Glutamatergic neuron (in vitro differentiated cells): Measurements from ENCODE around the gene TRIM77. TPM values are rescaled to one million over a fixed set of nuclear protein-coding genes. Genes with fewer than 3 reads are reported as not detected.
"Not testable (repeated sequence)": the region's sequence is repeated elsewhere in the genome, so short reads cannot be mapped to it uniquely, and the experiment has no call there.

Source experiments
- DNase-seq: peaks from one replicate; pipeline ENCODE4 v3.0.0; 2022
- H3K27ac Mint-ChIP-seq: one replicate; pipeline ENCODE4 v1.8.0; 2020; ENCODE audit warnings: mild to moderate bottlenecking, mixed read lengths, inconsistent platforms; ENCODE audit not compliant: unreplicated experiment
- H3K27me3 Mint-ChIP-seq: one replicate; pipeline ENCODE4 v1.8.0; 2020; ENCODE audit warnings: mild to moderate bottlenecking, moderate library complexity, mixed read lengths, inconsistent platforms; ENCODE audit not compliant: unreplicated experiment
- H3K36me3 Mint-ChIP-seq: one replicate; pipeline ENCODE4 v1.8.0; 2020; ENCODE audit warnings: mild to moderate bottlenecking, mixed read lengths, inconsistent platforms; ENCODE audit not compliant: unreplicated experiment
- H3K4me1 Mint-ChIP-seq: one replicate; pipeline ENCODE4 v1.8.0; 2020; ENCODE audit warnings: mild to moderate bottlenecking, low read depth, mixed read lengths, inconsistent platforms; ENCODE audit not compliant: unreplicated experiment
- H3K4me3 Mint-ChIP-seq: one replicate; pipeline ENCODE4 v1.8.0; 2020; ENCODE audit warnings: mild to moderate bottlenecking, mixed read lengths, inconsistent platforms; ENCODE audit not compliant: unreplicated experiment
- H3K9me3 Mint-ChIP-seq: one replicate; pipeline ENCODE4 v1.8.0; 2020; ENCODE audit warnings: mild to moderate bottlenecking, moderate library complexity, mixed read lengths, inconsistent platforms; ENCODE audit not compliant: unreplicated experiment
- long read RNA-seq: library from polyadenylated mRNA; unstranded; transcript quantifications from one replicate; pipeline ENCODE4 v2.0.0, GENCODE V29; 2020; ENCODE audit not compliant: unreplicated experiment
- total RNA-seq: library from RNA; stranded (reverse); fragmentation: NEBNext Ultra II Directional; extraction: Animal tissue kit (Norgen Biotek cat#: 25700); gene quantifications from one replicate; pipeline ENCODE4 v1.2.1, GENCODE V29; 2021; ENCODE audit not compliant: unreplicated experiment
- TF ChIP-seq, protein P1 (sequence below): fragments of 200-600 bp; sonication (generic); IDR thresholded peaks from one replicate; pipeline ENCODE4 v1.5.0; 2021; ENCODE audit not compliant: partially characterized antibody, unreplicated experiment

The TRIM77 gene, protein sequence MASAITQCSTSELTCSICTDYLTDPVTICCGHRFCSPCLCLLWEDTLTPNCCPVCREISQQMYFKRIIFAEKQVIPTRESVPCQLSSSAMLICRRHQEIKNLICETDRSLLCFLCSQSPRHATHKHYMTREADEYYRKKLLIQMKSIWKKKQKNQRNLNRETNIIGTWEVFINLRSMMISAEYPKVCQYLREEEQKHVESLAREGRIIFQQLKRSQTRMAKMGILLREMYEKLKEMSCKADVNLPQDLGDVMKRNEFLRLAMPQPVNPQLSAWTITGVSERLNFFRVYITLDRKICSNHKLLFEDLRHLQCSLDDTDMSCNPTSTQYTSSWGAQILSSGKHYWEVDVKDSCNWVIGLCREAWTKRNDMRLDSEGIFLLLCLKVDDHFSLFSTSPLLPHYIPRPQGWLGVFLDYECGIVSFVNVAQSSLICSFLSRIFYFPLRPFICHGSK
- not detected for total RNA-seq
- long read RNA-seq, result 0 reads

DNA sequence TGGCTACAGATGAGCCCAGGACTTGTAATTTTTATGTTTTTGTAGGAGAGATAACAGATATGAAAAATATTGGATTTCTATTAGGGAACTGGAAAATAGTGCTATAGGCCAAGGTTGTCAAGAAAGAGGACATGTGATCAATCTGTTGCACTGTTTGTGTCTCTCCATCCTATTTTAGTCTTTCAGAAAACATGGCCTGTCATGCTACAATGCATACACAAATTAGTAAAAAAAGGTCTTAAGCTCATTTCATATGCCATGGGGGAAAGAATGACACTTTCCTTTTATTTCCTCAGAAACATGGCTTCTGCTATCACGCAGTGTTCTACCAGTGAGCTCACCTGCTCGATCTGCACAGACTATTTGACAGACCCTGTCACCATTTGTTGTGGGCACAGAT lies at the start of gene TRIM77:
TRIM77 (plus strand) TSS at position 301 of the 400 bp plus-strand sequence; CDS start at position 301, 0 bp downstream.
- not testable (repeated sequence) for H3K4me3 Mint-ChIP-seq, H3K36me3 Mint-ChIP-seq, H3K27ac Mint-ChIP-seq, H3K4me1 Mint-ChIP-seq, H3K27me3 Mint-ChIP-seq, DNase-seq, H3K9me3 Mint-ChIP-seq

DNA sequence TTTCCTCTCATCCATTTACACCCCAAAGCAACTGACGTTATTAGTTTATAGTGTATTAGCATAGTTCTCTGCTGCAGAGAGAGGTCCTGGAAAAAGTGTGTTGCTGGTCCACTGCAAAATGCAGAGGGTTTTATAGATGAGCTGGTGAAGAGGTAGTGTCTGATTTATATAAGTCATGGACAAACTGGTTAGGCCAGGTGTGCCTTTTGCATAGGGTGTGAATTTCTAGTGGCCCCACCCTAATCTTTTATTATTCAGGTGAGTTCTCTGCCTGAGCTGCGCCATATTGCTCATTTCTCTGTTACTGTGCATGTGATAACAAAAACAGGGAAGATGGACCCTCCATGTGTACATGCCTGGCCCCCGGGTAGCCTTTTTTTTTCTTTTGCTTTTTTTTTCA lies 43.1 kb upstream of the TRIM77 start:
- Mint-ChIP-seq H3K27ac (no peak overlapping the region), H3K4me3 (no peak overlapping the region), H3K27me3 (no peaks in the 10 kb centered on the region), H3K9me3 (no peaks in the 10 kb centered on the region), H3K4me1 (peaks cover 6% of the 10 kb centered on the region), H3K36me3 (no peaks in the 10 kb centered on the region)
- TF ChIP-seq, protein P1, sequence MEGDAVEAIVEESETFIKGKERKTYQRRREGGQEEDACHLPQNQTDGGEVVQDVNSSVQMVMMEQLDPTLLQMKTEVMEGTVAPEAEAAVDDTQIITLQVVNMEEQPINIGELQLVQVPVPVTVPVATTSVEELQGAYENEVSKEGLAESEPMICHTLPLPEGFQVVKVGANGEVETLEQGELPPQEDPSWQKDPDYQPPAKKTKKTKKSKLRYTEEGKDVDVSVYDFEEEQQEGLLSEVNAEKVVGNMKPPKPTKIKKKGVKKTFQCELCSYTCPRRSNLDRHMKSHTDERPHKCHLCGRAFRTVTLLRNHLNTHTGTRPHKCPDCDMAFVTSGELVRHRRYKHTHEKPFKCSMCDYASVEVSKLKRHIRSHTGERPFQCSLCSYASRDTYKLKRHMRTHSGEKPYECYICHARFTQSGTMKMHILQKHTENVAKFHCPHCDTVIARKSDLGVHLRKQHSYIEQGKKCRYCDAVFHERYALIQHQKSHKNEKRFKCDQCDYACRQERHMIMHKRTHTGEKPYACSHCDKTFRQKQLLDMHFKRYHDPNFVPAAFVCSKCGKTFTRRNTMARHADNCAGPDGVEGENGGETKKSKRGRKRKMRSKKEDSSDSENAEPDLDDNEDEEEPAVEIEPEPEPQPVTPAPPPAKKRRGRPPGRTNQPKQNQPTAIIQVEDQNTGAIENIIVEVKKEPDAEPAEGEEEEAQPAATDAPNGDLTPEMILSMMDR, result no peak
- no peak for DNase-seq

DNA sequence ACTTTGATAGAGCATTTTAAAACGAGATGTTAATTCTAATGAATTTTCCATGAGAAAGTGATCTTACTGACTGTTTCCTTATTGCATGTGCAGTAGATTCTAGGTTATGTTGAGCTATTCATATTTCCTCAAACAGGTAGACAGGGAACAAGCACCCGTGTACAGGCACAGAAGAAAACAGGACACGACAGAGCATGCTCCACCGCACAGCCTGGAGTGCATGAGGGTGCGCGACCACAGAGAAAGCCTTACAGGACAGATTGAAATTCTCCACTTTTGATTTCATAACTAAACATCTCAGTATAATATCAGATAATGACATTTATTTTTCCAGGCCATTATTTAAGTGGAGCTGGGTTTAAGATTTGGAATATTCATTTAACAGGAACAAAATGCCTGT lies 41.9 kb upstream of the TRIM77 start:
- not testable (repeated sequence) for H3K27ac Mint-ChIP-seq, H3K4me3 Mint-ChIP-seq, H3K9me3 Mint-ChIP-seq, H3K36me3 Mint-ChIP-seq, DNase-seq, H3K4me1 Mint-ChIP-seq, H3K27me3 Mint-ChIP-seq

DNA sequence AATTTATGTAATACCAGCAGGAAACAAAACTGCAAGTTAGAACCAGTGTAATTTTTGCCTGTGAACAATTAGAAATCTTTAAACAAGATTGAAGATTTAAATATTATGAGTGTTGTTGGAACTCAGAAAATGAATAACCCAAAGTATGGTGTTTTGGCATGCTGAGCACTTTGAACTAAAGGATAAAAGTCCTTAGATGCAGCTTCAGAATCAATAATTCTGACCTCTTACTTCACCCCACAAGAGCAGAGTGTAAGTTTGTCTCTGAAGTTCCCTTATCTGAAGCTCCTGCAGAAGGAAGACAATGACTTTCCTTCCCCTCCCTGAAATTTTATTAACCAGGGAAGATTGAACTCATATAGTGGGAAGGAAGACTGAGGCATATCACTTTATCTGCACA lies 40.5 kb upstream of the TRIM77 start:
- H3K27me3 Mint-ChIP-seq, H3K27ac Mint-ChIP-seq, H3K9me3 Mint-ChIP-seq, H3K4me3 Mint-ChIP-seq, H3K36me3 Mint-ChIP-seq, H3K4me1 Mint-ChIP-seq, DNase-seq: not testable (repeated sequence)

DNA sequence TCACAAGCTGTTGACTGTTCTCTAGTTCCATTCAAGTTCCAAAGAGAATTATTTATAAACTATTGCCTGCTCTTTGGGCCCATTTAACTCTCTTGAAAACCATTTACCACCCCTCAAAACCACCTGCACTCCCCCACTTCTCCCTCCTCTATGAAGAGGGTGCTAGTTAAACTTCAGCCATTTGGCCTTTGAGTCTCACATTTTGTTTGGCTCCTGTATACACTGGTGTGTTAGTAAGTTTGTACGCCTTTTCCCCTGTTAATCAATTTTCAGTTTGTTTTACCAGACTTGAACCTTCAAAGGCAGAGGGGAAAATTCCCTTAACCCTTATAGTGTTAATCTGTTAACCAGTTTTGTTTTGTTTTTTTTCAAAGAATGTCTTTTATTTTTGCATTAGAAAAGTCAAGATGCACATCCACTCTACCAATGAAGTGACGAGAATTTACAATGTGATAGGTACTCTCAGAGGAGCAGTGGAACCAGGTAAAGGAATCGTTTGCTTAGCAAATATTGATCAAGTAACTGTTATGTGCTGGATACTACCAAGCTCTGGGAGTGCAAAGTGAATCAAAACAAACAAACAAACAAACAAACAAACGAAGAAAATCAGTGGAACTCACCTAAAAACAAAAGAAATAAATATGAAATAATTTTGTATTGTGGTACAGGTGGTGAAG lies 40.0 kb upstream of the TRIM77 start:
- H3K9me3 Mint-ChIP-seq, H3K27me3 Mint-ChIP-seq, H3K4me3 Mint-ChIP-seq, H3K36me3 Mint-ChIP-seq, DNase-seq, H3K27ac Mint-ChIP-seq, H3K4me1 Mint-ChIP-seq: not testable (repeated sequence)

DNA sequence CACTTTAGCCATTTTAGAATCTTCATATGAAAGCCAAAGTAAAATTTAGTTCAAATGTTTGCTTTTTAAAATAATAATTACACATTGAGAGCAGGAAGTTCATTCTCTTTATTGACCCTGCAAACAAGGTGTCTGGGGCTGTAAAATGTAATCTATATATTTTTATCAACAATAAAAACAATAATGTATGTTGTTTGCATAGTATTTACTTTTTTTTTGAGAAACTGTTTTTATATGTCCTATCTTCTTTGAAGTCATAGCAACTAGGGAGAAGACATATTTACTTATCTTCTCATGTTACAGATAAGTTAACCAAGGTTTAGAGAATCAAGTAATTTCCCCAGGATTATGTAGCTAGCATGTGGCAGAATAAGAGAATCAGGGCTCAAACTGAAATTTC lies 37.6 kb upstream of the TRIM77 start:
- H3K36me3 Mint-ChIP-seq, H3K27ac Mint-ChIP-seq, H3K27me3 Mint-ChIP-seq, H3K4me1 Mint-ChIP-seq, DNase-seq, H3K4me3 Mint-ChIP-seq, H3K9me3 Mint-ChIP-seq: not testable (repeated sequence)

DNA sequence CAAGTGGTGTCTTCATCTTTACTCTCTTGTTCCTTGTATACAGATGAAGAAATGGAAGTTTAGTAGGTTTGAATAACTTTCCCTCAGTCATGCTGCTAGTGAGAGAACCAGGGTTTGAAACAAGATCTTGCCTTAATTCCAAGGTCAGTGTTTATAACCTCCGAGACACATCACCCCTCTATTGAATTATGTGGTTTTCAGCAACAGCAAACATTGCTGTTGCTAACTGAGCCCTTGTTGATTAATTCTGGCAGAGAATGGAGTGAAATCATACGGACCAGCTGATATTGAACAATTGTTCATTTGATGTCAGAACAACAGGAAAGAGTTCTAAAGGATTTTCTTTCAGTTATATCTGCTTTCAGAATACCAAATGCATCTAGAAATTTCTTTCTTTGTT lies 36.7 kb upstream of the TRIM77 start:
- not testable (repeated sequence) for H3K27ac Mint-ChIP-seq, H3K4me1 Mint-ChIP-seq, H3K4me3 Mint-ChIP-seq, H3K9me3 Mint-ChIP-seq, DNase-seq, H3K27me3 Mint-ChIP-seq, H3K36me3 Mint-ChIP-seq

DNA sequence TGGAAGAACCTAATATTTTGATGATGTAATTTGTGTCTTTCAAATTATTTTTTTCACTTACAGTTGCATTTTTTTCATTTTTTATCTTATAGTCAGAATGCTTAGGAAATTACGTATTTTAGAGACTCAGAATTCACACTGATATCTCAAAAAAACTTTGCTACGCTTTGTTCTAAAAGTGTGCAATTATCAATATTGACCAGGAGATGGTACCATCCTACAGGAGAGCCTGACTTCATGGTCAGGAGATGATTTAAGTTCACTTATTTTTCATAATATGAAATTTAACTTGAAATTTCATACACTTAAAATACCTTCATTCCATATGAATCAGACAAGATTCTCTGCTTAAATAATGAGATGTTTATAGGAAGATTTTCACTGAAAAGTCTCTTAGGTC lies 34.7 kb upstream of the TRIM77 start:
- not testable (repeated sequence) for H3K4me3 Mint-ChIP-seq, H3K4me1 Mint-ChIP-seq, H3K9me3 Mint-ChIP-seq, H3K36me3 Mint-ChIP-seq, DNase-seq, H3K27me3 Mint-ChIP-seq, H3K27ac Mint-ChIP-seq

DNA sequence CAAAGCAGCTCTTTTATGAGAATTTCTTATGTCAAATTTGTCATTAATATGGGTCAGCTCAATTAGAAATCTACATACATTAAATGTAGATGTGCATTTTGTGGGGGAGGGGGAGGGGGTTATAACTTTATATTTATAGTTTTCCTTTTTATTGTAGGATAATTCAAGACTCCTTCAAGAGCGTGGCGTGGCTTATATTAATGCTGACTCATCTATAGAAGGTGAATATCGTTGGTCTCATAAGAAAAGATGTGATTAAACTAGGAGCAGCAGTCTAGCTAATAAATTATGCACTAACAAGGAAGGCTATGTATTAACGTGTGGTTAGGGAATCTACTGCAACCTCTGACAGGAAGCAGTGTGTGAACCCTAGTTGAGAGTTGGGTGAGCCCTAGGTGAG lies 34.2 kb upstream of the TRIM77 start:
- DNase-seq, H3K4me3 Mint-ChIP-seq, H3K4me1 Mint-ChIP-seq, H3K27ac Mint-ChIP-seq, H3K9me3 Mint-ChIP-seq, H3K36me3 Mint-ChIP-seq, H3K27me3 Mint-ChIP-seq: not testable (repeated sequence)

DNA sequence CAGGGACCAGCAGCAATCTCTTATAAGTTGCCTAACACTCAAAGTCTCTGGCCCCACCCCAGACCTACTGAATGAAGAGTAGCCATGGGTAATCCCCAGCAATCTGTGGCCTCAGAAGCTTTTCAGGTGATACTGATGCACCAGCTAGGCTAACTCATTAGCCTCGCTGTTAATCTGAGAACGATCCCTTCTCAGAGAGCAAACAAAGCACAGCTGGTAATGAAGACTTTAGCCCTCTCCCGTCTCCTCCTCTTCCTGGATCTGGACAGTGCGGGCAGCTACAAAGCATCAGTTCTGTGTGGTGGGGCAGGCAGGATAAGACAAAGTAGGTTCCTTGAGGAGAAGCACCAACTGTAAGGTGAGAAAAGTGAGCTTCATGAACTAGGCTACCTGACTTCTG lies 3.0 kb upstream of the TRIM77 start:
- H3K9me3 Mint-ChIP-seq, H3K4me3 Mint-ChIP-seq, H3K36me3 Mint-ChIP-seq, H3K27me3 Mint-ChIP-seq, H3K4me1 Mint-ChIP-seq, H3K27ac Mint-ChIP-seq, DNase-seq: not testable (repeated sequence)

DNA sequence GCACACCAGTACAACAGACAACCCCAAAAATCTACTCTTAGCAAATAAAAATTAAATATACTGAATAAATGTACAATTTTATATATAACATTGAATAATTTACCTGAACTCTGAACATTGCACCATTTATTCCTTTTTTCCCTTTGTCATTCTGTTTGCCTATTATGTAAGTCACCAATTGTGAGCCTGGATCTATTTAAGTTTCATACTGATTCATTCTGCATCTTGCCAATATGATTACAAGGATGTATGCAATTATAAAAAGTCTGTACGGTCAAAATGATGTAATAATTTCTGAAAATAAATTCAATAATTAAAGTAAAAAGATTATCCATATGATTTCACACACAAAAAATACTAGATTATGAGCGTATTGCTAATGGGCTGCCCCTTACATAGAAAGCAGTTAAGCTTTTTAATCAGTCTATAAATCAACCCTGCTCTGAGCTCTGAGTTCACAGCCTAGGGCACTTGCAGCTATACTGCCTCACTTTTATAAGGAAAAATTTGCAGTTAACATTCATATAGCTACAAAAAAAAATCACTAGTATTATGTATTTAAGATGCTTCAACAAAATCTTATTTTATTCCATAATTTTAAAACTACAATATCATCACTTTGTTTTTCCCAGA lies 14.9 kb downstream of the TRIM77 start:
- H3K4me3 Mint-ChIP-seq, H3K27me3 Mint-ChIP-seq, H3K9me3 Mint-ChIP-seq, DNase-seq, H3K4me1 Mint-ChIP-seq, H3K36me3 Mint-ChIP-seq, H3K27ac Mint-ChIP-seq: not testable (repeated sequence)
